GM12891 (cell line): Measurements from ENCODE around the gene SLC22A5.

ENCODE experiments used
- POLR2AphosphoS5 ChIP-seq: IDR thresholded peaks from 2 replicates; pipeline ENCODE4 v1.6.1; 2011; ENCODE audit warnings: low read depth, low read length, control low read depth
- SPI1 ChIP-seq: IDR thresholded peaks from 2 replicates; pipeline ENCODE4 v1.6.1; 2011; ENCODE audit warnings: low read depth, low read length, control low read depth
- TAF1 ChIP-seq: IDR thresholded peaks from 2 replicates; pipeline ENCODE4 v1.6.1; 2011; ENCODE audit warnings: low read depth, low read length, control low read depth

DNA sequence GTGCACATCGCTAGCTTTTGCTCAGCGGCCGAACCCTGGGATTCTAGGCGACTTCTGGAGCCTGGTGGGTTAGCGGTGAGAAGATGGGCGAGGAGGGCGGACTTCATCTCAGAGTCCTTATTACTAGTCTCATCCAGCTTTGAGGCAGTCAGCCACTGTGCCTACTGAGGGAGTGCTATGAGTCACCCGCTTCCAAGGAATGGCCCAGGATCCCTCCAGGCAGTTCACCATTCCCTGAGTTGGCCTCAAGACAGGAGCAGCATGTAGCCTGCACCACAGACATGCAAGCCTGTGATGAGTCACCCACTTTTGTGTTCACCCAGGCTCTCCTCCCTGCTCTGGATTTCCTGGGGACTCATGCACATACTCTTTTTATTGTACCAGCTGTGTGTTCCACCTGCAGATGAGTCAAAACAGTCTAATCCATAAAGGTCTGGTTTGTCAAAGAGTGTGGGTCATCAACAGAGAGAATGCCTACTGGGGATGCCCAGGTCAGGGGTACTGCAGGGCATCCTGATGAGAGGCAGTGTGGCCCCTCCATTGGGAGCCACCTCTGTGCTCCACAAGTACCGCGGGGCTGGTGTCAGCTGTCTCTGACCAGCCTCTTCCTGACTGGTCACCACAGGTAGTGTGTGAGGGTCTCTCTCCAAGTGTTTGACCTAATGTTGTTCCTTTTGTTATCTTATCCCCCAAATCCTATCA is 20.2 kb downstream of the SLC22A5 start:
- TF ChIP-seq TAF1 (no peak), POLR2AphosphoS5 (no peak), SPI1 (no peak)
